ENCODE results near the gene PRR16.
"Not testable (repeated sequence)": the region's sequence is repeated elsewhere in the genome, so short reads cannot be mapped to it uniquely, and the experiment has no call there.

Gene PRR16

DNA sequence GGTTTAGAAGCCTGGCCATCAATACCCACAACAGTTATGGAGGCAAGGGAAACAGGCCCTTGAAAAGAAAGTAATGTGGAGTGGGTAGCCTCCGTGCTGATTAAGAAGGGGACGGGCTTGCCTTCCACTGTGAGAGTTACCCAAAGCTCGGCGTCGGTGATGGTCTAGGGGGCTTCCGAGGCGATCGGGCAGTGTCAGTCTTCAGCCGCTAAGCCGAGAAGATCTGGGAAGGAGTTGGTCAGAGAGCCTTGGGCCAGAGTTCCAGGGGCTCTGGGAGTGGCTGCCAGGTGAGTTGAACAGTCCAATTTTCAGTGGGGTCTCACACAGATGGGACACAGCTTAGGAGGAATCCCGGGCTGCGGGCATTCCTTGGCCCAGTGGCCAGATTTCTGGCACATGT lies 236.6 kb downstream of the PRR16 start:
- DNase-seq; H3K4ac ChIP-seq (ENCODE audit: low read depth, low read length); H3K23ac ChIP-seq (ENCODE audit: low read length); H3K36me3 ChIP-seq (ENCODE audit: control insufficient read depth, insufficient read depth, low read length); H3K4me1 ChIP-seq (ENCODE audit: control insufficient read depth, low read depth, low read length); H3K9ac ChIP-seq (ENCODE audit: low read length); H4K5ac ChIP-seq (ENCODE audit: low read length); H3K18ac ChIP-seq (ENCODE audit: low read length); H3K56ac ChIP-seq (ENCODE audit: low read length); H3K79me2 ChIP-seq (ENCODE audit: control insufficient read depth, insufficient read depth, low read length); H3K27me3 ChIP-seq (ENCODE audit: insufficient read depth, low read length, poor library complexity); H4K8ac ChIP-seq (ENCODE audit: low read depth, low read length); H3K27ac ChIP-seq (ENCODE audit: low read depth, low read length); H2BK15ac ChIP-seq (replicated peaks; ENCODE audit: low read depth); H3K79me1 ChIP-seq (ENCODE audit: low read length); H3K4me3 ChIP-seq (ENCODE audit: low read length); H2BK5ac ChIP-seq (ENCODE audit: low read length); H2AK5ac ChIP-seq (ENCODE audit: low read length); H2BK120ac ChIP-seq (ENCODE audit: low read depth, low read length); H3K4me2 ChIP-seq (ENCODE audit: low read length): not testable (repeated sequence)
- no CpG with 5 or more reads among the region's 12 CpGs for WGBS (ENCODE audit: extremely low coverage, insufficient coverage, low lambda C conversion rate)

DNA sequence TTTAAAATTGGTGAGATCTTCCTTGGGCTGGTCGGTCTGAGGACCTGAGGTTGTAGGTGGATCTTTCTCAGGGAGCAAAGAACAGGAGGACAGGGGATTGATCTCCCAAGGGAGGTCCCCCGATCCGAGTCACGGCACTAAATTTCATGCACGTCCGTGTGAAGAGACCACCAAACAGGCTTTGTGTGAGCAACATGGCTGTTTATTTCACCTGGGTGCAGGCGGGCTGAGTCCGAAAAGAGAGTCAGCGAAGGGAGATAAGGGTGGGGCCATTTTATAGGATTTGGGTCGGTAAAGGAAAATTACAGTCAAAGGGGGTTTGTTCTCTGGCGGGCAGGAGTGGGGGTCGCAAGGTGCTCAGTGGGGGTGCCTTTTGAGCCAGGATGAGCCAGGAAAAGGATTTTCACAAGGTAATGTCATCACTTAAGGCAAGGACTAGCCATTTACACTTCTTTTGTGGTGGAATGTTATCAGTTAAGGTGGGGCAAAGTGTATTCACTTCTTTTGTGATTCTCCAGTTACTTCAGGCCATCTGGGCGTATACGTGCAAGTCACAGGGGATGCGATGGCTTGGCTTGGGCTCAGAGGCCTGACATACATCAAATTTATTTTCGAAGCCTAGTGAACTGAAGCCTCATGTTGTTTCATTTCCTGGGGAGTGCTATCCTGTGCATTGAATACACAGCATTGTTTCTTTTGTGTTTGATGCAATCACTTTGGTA lies 238.9 kb downstream of the PRR16 start:
- Histone ChIP-seq H2BK15ac (replicated peaks; ENCODE audit: low read depth) (peak overlapping the region; percentile 36), H3K56ac (ENCODE audit: low read length) (peak overlapping the region; percentile 80), H3K9ac (ENCODE audit: low read length) (peak overlapping the region; percentile 55)
- no CpG with 5 or more reads among the region's 16 CpGs for WGBS (ENCODE audit: extremely low coverage, insufficient coverage, low lambda C conversion rate)
- not testable (repeated sequence) for H3K36me3 ChIP-seq (ENCODE audit: control insufficient read depth, insufficient read depth, low read length); H3K79me2 ChIP-seq (ENCODE audit: control insufficient read depth, insufficient read depth, low read length); H2AK5ac ChIP-seq (ENCODE audit: low read length); H4K8ac ChIP-seq (ENCODE audit: low read depth, low read length); H3K27me3 ChIP-seq (ENCODE audit: insufficient read depth, low read length, poor library complexity); H3K18ac ChIP-seq (ENCODE audit: low read length); H3K27ac ChIP-seq (ENCODE audit: low read depth, low read length); H3K4me3 ChIP-seq (ENCODE audit: low read length); H3K4me2 ChIP-seq (ENCODE audit: low read length); H4K5ac ChIP-seq (ENCODE audit: low read length); H3K79me1 ChIP-seq (ENCODE audit: low read length); H3K4me1 ChIP-seq (ENCODE audit: control insufficient read depth, low read depth, low read length); H2BK5ac ChIP-seq (ENCODE audit: low read length); H2BK120ac ChIP-seq (ENCODE audit: low read depth, low read length); H3K23ac ChIP-seq (ENCODE audit: low read length); H3K4ac ChIP-seq (ENCODE audit: low read depth, low read length)
- DNase-seq: peak; percentile 36

DNA sequence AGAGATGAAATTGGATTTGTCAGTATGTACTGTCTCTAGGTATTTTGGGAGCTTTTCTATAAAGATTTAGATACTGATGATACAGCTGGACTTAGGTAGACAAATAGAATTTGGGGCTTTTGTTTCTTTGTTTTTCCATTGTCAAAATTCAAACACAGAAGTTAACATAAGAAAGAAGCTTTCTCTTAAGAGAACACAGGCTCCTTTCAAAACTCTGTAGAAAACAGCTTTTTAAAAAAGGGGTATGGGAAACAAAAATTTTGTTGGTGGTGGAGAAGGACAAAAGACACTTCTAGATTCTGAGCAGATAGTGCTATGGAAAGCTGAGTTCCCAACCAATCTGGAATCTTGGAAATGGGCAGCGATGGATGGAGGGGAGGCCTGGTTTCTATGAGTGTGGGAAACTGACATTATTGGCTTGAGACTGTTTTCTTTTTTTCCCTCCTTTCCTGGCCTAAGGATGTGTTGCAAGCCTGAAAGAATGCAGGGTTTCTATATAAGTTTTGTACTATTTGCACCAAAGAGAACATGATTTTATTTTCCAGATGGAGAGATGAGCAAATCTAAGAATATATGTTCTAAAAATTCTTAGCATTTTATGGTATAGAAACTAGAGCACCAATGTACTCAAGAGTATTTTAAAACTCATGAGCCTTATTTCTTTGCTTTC lies 240.0 kb downstream of the PRR16 start:
- Histone ChIP-seq H3K18ac (ENCODE audit: low read length) (no peak overlapping the region), H3K79me1 (ENCODE audit: low read length) (no peaks in the 10 kb centered on the region), H4K8ac (ENCODE audit: low read depth, low read length) (no peak overlapping the region), H3K36me3 (ENCODE audit: control insufficient read depth, insufficient read depth, low read length) (no peaks in the 10 kb centered on the region), H3K27ac (ENCODE audit: low read depth, low read length) (no peak overlapping the region), H3K9ac (ENCODE audit: low read length) (no peak overlapping the region), H3K79me2 (ENCODE audit: control insufficient read depth, insufficient read depth, low read length) (no peaks in the 10 kb centered on the region), H3K23ac (ENCODE audit: low read length) (no peak overlapping the region), H3K4me3 (ENCODE audit: low read length) (no peak overlapping the region), H2BK15ac (replicated peaks; ENCODE audit: low read depth) (no peak overlapping the region), H2AK5ac (ENCODE audit: low read length) (no peak overlapping the region), H3K4me1 (ENCODE audit: control insufficient read depth, low read depth, low read length) (peaks cover 8% of the 10 kb centered on the region), H2BK120ac (ENCODE audit: low read depth, low read length) (no peak overlapping the region), H3K4me2 (ENCODE audit: low read length) (no peak overlapping the region), H3K4ac (ENCODE audit: low read depth, low read length) (no peak overlapping the region), H3K27me3 (ENCODE audit: insufficient read depth, low read length, poor library complexity) (no peaks in the 10 kb centered on the region), H2BK5ac (ENCODE audit: low read length) (no peak overlapping the region), H3K56ac (ENCODE audit: low read length) (no peak overlapping the region), H4K5ac (ENCODE audit: low read length) (no peak overlapping the region)
- DNase-seq: no peak
- no CpG with 5 or more reads among the region's 1 CpG for WGBS (ENCODE audit: extremely low coverage, insufficient coverage, low lambda C conversion rate)

DNA sequence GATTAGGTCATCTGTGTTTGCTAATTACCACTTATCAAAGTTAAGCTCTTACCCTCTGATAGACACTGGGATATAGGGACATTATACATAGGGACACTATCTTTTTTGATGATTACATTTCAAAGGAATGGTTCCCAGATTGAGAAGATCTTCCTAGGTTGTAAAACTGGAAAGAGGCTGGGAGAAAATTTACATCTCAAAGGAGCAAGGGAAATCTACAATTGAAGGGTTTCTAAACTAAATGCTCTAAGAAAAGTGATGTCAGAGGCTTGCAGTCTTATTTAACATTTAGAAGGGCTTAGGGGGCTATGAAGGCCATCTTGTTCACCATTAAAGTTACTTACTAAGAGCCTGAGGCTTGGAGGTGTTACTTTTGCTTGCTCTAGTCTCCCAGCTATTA lies 242.8 kb downstream of the PRR16 start:
- Histone ChIP-seq H3K9ac (ENCODE audit: low read length) (no peak overlapping the region), H3K79me1 (ENCODE audit: low read length) (no peaks in the 10 kb centered on the region), H3K4me3 (ENCODE audit: low read length) (no peak overlapping the region), H3K4me1 (ENCODE audit: control insufficient read depth, low read depth, low read length) (peaks cover 8% of the 10 kb centered on the region), H3K56ac (ENCODE audit: low read length) (no peak overlapping the region), H3K4me2 (ENCODE audit: low read length) (peak overlapping the region; percentile 8), H3K27ac (ENCODE audit: low read depth, low read length) (peak overlapping the region; percentile 61), H3K18ac (ENCODE audit: low read length) (peak overlapping the region; percentile 80), H3K23ac (ENCODE audit: low read length) (no peak overlapping the region), H2BK5ac (ENCODE audit: low read length) (no peak overlapping the region), H2BK15ac (replicated peaks; ENCODE audit: low read depth) (peak overlapping the region; percentile 85), H3K27me3 (ENCODE audit: insufficient read depth, low read length, poor library complexity) (no peaks in the 10 kb centered on the region), H3K4ac (ENCODE audit: low read depth, low read length) (no peak overlapping the region), H3K36me3 (ENCODE audit: control insufficient read depth, insufficient read depth, low read length) (no peaks in the 10 kb centered on the region), H2AK5ac (ENCODE audit: low read length) (no peak overlapping the region), H4K5ac (ENCODE audit: low read length) (no peak overlapping the region), H2BK120ac (ENCODE audit: low read depth, low read length) (no peak overlapping the region), H3K79me2 (ENCODE audit: control insufficient read depth, insufficient read depth, low read length) (no peaks in the 10 kb centered on the region), H4K8ac (ENCODE audit: low read depth, low read length) (no peak overlapping the region)
- DNase-seq: peak; percentile 90

DNA sequence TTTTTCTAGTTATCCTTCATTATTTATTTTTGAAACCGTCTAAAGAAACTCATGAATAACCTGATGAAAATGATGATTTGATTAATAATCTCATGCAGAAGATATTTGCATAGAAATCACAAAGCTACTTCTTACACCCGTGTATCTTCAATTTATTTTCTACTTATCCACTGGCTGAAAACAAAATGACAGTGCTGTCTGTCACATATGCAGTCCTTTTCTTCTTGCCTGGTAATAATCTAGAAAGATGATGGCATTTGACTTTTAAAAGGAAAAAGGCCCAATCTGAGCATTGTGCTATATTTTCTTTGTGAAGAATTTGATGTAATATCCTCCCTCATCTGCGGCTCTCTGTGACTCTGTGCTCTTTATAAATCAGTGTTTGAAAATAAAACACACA lies 253.3 kb downstream of the PRR16 start:
- Histone ChIP-seq H3K36me3 (ENCODE audit: control insufficient read depth, insufficient read depth, low read length) (no peaks in the 10 kb centered on the region), H2BK120ac (ENCODE audit: low read depth, low read length) (no peak overlapping the region), H3K4me1 (ENCODE audit: control insufficient read depth, low read depth, low read length) (no peaks in the 10 kb centered on the region), H4K8ac (ENCODE audit: low read depth, low read length) (no peak overlapping the region), H3K4me2 (ENCODE audit: low read length) (no peak overlapping the region), H3K4ac (ENCODE audit: low read depth, low read length) (no peak overlapping the region), H4K5ac (ENCODE audit: low read length) (no peak overlapping the region), H2AK5ac (ENCODE audit: low read length) (no peak overlapping the region), H3K23ac (ENCODE audit: low read length) (no peak overlapping the region), H3K27ac (ENCODE audit: low read depth, low read length) (no peak overlapping the region), H3K79me1 (ENCODE audit: low read length) (no peaks in the 10 kb centered on the region), H3K4me3 (ENCODE audit: low read length) (no peak overlapping the region), H3K18ac (ENCODE audit: low read length) (no peak overlapping the region), H3K79me2 (ENCODE audit: control insufficient read depth, insufficient read depth, low read length) (no peaks in the 10 kb centered on the region), H2BK5ac (ENCODE audit: low read length) (no peak overlapping the region), H3K27me3 (ENCODE audit: insufficient read depth, low read length, poor library complexity) (no peaks in the 10 kb centered on the region), H3K56ac (ENCODE audit: low read length) (no peak overlapping the region), H3K9ac (ENCODE audit: low read length) (no peak overlapping the region), H2BK15ac (replicated peaks; ENCODE audit: low read depth) (no peak overlapping the region)
- DNase-seq: no peak
- WGBS (ENCODE audit: extremely low coverage, insufficient coverage, low lambda C conversion rate): no CpG with 5 or more reads among the region's 3 CpGs

DNA sequence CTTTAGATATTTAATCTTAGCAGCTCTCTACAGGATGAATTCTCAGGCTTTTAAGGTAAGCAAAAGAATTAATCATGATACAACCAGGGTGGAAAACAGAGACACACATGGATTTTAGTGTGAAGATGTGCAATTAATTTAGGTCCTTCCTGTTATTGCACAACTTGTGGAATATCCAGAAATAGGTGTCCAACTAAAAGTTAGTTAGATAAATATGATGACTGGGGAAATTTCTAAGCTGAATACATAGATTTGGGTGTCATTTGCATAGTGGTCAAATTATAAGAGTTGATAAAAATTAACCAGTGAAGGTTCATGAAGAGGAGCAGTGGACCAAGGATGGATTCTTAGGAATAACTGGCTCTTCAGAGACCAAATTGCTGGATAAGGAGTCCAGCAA lies 266.1 kb downstream of the PRR16 start:
- no peak overlapping the region for H3K27ac ChIP-seq (ENCODE audit: low read depth, low read length)
- H3K56ac ChIP-seq (ENCODE audit: low read length): no peak overlapping the region
- no peak overlapping the region for H2BK5ac ChIP-seq (ENCODE audit: low read length)
- H3K27me3 ChIP-seq (ENCODE audit: insufficient read depth, low read length, poor library complexity): no peaks in the 10 kb centered on the region
- no peak overlapping the region for H3K9ac ChIP-seq (ENCODE audit: low read length)
- no peak overlapping the region for H3K18ac ChIP-seq (ENCODE audit: low read length)
- H3K4ac ChIP-seq (ENCODE audit: low read depth, low read length): no peak overlapping the region
- no peak overlapping the region for H2AK5ac ChIP-seq (ENCODE audit: low read length)
- no peaks in the 10 kb centered on the region for H3K36me3 ChIP-seq (ENCODE audit: control insufficient read depth, insufficient read depth, low read length)
- no peaks in the 10 kb centered on the region for H3K79me1 ChIP-seq (ENCODE audit: low read length)
- no peak overlapping the region for H2BK120ac ChIP-seq (ENCODE audit: low read depth, low read length)
- no peaks in the 10 kb centered on the region for H3K4me1 ChIP-seq (ENCODE audit: control insufficient read depth, low read depth, low read length)
- H4K8ac ChIP-seq (ENCODE audit: low read depth, low read length): no peak overlapping the region
- H3K23ac ChIP-seq (ENCODE audit: low read length): no peak overlapping the region
- H3K4me3 ChIP-seq (ENCODE audit: low read length): no peak overlapping the region
- no peak for DNase-seq
- H3K4me2 ChIP-seq (ENCODE audit: low read length): no peak overlapping the region
- H2BK15ac ChIP-seq (replicated peaks; ENCODE audit: low read depth): no peak overlapping the region
- H3K79me2 ChIP-seq (ENCODE audit: control insufficient read depth, insufficient read depth, low read length): no peaks in the 10 kb centered on the region
- H4K5ac ChIP-seq (ENCODE audit: low read length): no peak overlapping the region

All from mesendoderm (in vitro differentiated cells).